ENCODE measurements around the gene AADAC. TPM values are rescaled to one million over a fixed set of nuclear protein-coding genes. Genes with fewer than 3 reads are reported as not detected.
A peak's percentile ranks its signal among the peaks of the same experiment; 100 is the strongest.

The AADAC gene
- total and polyA plus RNA-seq, 2 of the 13 experiments (the other 11 are each of a cell fraction or from before 2014, with no cell fraction given): 0.87 to 1.5 TPM

DNA sequence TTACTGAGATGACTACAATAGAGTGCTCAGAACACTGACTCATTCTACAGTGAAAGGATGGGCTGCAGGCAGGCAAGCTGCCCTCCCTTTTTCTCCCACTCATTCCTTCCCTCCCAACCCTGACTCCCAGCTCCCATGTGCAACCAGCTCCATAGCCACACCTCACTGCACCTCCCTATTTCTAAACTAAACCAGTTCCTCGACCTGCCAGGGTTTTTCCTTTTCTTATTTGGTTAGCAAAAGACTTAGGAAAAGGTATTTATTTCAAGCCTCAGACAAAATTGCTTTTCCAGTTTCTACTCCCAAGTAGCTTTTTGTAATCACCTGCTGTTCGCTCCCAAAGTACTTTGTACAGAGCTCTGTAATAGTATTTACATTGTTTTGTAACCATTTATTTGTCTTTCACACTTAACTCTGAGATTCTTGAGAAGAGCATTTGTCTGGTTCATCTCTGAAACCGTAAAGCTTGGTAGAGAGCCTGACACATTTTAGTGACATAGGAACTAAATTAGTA is 2.2 kb downstream of the AADAC start (continued):
- TF ChIP-seq SOX13 (IDR thresholded peaks at IDR 0.05) (no peak; the same call in 1 of the 2 replicates), SOX13 (CRISPR knock-in tag; conservative IDR thresholded peaks at IDR 0.05 in 1 of 2, IDR thresholded peaks at IDR 0.05 in 1 of 2) (peak in 1 of 2 experiments; percentile 81; a peak in 2 of 4 replicates), ZSCAN21 (CRISPR knock-in tag; IDR thresholded peaks at IDR 0.05; ENCODE audit: borderline replicate concordance) (no peak), SAP130 (CRISPR knock-in tag; IDR thresholded peaks at IDR 0.05; ENCODE audit: low read depth) (peak; percentile 41), ZNF704 (CRISPR knock-in tag; IDR thresholded peaks at IDR 0.05; ENCODE audit: borderline replicate concordance) (no peak), ZNF605 (CRISPR knock-in tag; IDR thresholded peaks at IDR 0.05) (0 out of 2 replicates have a peak, but pooled peaks have one; percentile 26), ZNF607 (CRISPR knock-in tag; IDR thresholded peaks at IDR 0.05; ENCODE audit: borderline replicate concordance) (no peak), RARA (CRISPR knock-in tag; IDR thresholded peaks at IDR 0.05) (0 out of 2 replicates have a peak, but pooled peaks have one; percentile 33), HNF4A (CRISPR knock-in tag; IDR thresholded peaks at IDR 0.05) (peak; percentile 71), HMG20A (CRISPR knock-in tag; IDR thresholded peaks at IDR 0.05; ENCODE audit: borderline replicate concordance) (peak; percentile 78), ZNF276 (CRISPR knock-in tag; IDR thresholded peaks at IDR 0.05; ENCODE audit: low read depth) (no peak), ZNF362 (CRISPR knock-in tag; IDR thresholded peaks at IDR 0.05; ENCODE audit: borderline replicate concordance) (no peak), ZNF3 (CRISPR knock-in tag; IDR thresholded peaks at IDR 0.05) (no peak), FIP1L1 (IDR thresholded peaks at IDR 0.05; ENCODE audit: borderline replicate concordance, insufficient read depth, low read depth, low read length) (no peak), ZNF570 (CRISPR knock-in tag; IDR thresholded peaks at IDR 0.05; ENCODE audit: borderline replicate concordance) (no peak), POGZ (CRISPR knock-in tag; IDR thresholded peaks at IDR 0.05) (peak; percentile 47), THAP11 (CRISPR knock-in tag; IDR thresholded peaks at IDR 0.05) (peak; percentile 24; the same call in 1 of the 2 replicates)
- TF ChIP-seq, protein P1, sequence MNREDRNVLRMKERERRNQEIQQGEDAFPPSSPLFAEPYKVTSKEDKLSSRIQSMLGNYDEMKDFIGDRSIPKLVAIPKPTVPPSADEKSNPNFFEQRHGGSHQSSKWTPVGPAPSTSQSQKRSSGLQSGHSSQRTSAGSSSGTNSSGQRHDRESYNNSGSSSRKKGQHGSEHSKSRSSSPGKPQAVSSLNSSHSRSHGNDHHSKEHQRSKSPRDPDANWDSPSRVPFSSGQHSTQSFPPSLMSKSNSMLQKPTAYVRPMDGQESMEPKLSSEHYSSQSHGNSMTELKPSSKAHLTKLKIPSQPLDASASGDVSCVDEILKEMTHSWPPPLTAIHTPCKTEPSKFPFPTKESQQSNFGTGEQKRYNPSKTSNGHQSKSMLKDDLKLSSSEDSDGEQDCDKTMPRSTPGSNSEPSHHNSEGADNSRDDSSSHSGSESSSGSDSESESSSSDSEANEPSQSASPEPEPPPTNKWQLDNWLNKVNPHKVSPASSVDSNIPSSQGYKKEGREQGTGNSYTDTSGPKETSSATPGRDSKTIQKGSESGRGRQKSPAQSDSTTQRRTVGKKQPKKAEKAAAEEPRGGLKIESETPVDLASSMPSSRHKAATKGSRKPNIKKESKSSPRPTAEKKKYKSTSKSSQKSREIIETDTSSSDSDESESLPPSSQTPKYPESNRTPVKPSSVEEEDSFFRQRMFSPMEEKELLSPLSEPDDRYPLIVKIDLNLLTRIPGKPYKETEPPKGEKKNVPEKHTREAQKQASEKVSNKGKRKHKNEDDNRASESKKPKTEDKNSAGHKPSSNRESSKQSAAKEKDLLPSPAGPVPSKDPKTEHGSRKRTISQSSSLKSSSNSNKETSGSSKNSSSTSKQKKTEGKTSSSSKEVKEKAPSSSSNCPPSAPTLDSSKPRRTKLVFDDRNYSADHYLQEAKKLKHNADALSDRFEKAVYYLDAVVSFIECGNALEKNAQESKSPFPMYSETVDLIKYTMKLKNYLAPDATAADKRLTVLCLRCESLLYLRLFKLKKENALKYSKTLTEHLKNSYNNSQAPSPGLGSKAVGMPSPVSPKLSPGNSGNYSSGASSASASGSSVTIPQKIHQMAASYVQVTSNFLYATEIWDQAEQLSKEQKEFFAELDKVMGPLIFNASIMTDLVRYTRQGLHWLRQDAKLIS (CRISPR knock-in tag; IDR thresholded peaks at IDR 0.05): peak; percentile 75; the same call in 1 of the 2 replicates
- TF ChIP-seq, protein P2, sequence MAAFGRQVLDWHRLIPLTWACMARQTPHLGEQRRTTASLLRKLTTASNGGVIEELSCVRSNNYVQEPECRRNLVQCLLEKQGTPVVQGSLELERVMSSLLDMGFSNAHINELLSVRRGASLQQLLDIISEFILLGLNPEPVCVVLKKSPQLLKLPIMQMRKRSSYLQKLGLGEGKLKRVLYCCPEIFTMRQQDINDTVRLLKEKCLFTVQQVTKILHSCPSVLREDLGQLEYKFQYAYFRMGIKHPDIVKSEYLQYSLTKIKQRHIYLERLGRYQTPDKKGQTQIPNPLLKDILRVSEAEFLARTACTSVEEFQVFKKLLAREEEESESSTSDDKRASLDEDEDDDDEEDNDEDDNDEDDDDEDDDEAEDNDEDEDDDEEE (CRISPR knock-in tag; IDR thresholded peaks at IDR 0.05): no peak
